Left lung (tissue), 10 donors: ENCODE data around the gene YTHDF1. TPM values are rescaled to one million over a fixed set of nuclear protein-coding genes. Genes with fewer than 3 reads are reported as not detected.

Experiments
- ATAC-seq: fragments of 200-7000 bp; cut with Tn5 transposase; one replicate; pipeline ENCODE4 v1.9.1; 2020; ENCODE audit warnings: moderate library complexity
- DNase-seq, 4 donors: peaks; one replicate each; pipeline ENCODE4 v3.0.0-alpha.2; 2013 to 2020
- H3K27ac ChIP-seq, 2 donors: fragments of 200-600 bp; sonication (generic) in 1 of 2; one replicate each; pipeline versions ENCODE4 v1.5.0 to v1.8.0; 2020 to 2021
- H3K27me3 ChIP-seq, 2 donors: fragments of 200-600 bp; sonication (generic) in 1 of 2; one replicate each; pipeline versions ENCODE4 v1.5.0 to v1.8.0; 2020 to 2021
- H3K36me3 ChIP-seq, 2 donors: fragments of 200-600 bp; sonication (generic) in 1 of 2; one replicate each; pipeline versions ENCODE4 v1.5.0 to v1.8.0; 2020 to 2021
- H3K4me1 ChIP-seq, 2 donors: fragments of 200-600 bp; one replicate each; pipeline ENCODE4 v1.8.0; 2021
- H3K4me3 ChIP-seq, 2 donors: fragments of 200-600 bp; sonication (generic) in 1 of 2; one replicate each; pipeline versions ENCODE4 v1.5.0 to v1.8.0; 2020 to 2021; ENCODE audit warnings: mild to moderate bottlenecking in 1 of 2
- H3K9me3 ChIP-seq, 2 donors: fragments of 200-600 bp; sonication (generic) in 1 of 2; one replicate each; pipeline versions ENCODE4 v1.5.0 to v1.8.0; 2020 to 2021
- CTCF ChIP-seq, 2 donors: fragments of 200-600 bp; sonication (generic) in 1 of 2; IDR thresholded peaks; one replicate each; pipeline versions ENCODE4 v1.5.0 to v1.8.0; 2021; ENCODE audit warnings: antibody characterized with exemption in 2 of 2
- intact Hi-C, 2 donors: fragments of 100-400 bp; cut with DNase I; formaldehyde crosslinking; loops; one replicate each; pipeline versions ENCODE4 v1.11.2 to v1.14.2; 2022
- polyA plus RNA-seq, 6 donors: library from polyadenylated mRNA; unstranded; fragments of 120-200 nt; gene quantifications; one replicate each; pipeline ENCODE4 v1.2.1, GENCODE V29; 2013; ENCODE audit not compliant: insufficient read length in 6 of 6
- total RNA-seq, 2 donors: library from RNA; stranded (reverse); fragmentation: NEBNext Ultra II Directional; extraction: Animal tissue kit (Norgen Biotek cat#: 25700); gene quantifications; one replicate each; pipeline ENCODE4 v1.2.1, GENCODE V29; 2021
- donor health status: DM: no; HTN: yes; CAD: no.
- donor health status: DM: no; HTN: no; CAD: no.

YTHDF1 gene
- total and polyA plus RNA-seq, 8 donors, result 34.3 to 43.3 (median 36.5) TPM

GRCh38 chr20:63154395-63154794, 61.5 kb downstream of the YTHDF1 start:
- Histone ChIP-seq H3K9me3 (no peaks in the 10 kb centered on the region), H3K27ac (no peak overlapping the region), H3K4me3 (no peak overlapping the region), H3K4me1 (no peaks in the 10 kb centered on the region), H3K36me3 (no peaks in the 10 kb centered on the region), H3K27me3 (peaks cover 6 to 86% of the 10 kb centered on the region in 2 donors)
- DNase-seq (no peak), ATAC-seq (no peak)
- TF ChIP-seq CTCF (IDR thresholded peaks at IDR 0.05), result no peak
- intact Hi-C loops, result no loop called here

GRCh38 chr20:63153254-63154221, 62.4 kb downstream of the YTHDF1 start:
- DNase-seq, result no peak
- ATAC-seq, result no peak
- H3K27ac ChIP-seq, result no peak overlapping the region
- H3K4me1 ChIP-seq, result no peaks in the 10 kb centered on the region
- H3K27me3 ChIP-seq, result peaks cover 6 to 89% of the 10 kb centered on the region in 2 donors
- intact Hi-C loops, result no loop called here
- no peaks in the 10 kb centered on the region for H3K9me3 ChIP-seq
- no peaks in the 10 kb centered on the region for H3K36me3 ChIP-seq
- TF ChIP-seq CTCF (IDR thresholded peaks at IDR 0.05), result no peak
- H3K4me3 ChIP-seq, result no peak overlapping the region

- DNase-seq (peak in 1 of 4 donors; percentile 55), ATAC-seq (no peak)
- Histone ChIP-seq H3K27ac (no peak overlapping the region), H3K36me3 (no peaks in the 10 kb centered on the region), H3K4me3 (no peak overlapping the region), H3K9me3 (peaks cover 0 to 9% of the 10 kb centered on the region in 2 donors), H3K27me3 (peaks cover 6 to 88% of the 10 kb centered on the region in 2 donors), H3K4me1 (no peaks in the 10 kb centered on the region)
- intact Hi-C loops, result no loop called here
- TF ChIP-seq CTCF (IDR thresholded peaks at IDR 0.05), result no peak
These were observed 63.3 kb downstream of the YTHDF1 start for GRCh38 chr20:63152322-63153253.

GRCh38 chr20:63151554-63152321, 64.2 kb downstream of the YTHDF1 start:
- no peaks in the 10 kb centered on the region for H3K36me3 ChIP-seq
- H3K27me3 ChIP-seq, result peaks cover 6 to 85% of the 10 kb centered on the region in 2 donors
- intact Hi-C loops, result no loop called here
- H3K4me3 ChIP-seq, result no peak overlapping the region
- DNase-seq (peak in 3 of 4 donors; percentile 8 to 62 (median 42)), ATAC-seq (no peak)
- no peaks in the 10 kb centered on the region for H3K4me1 ChIP-seq
- H3K27ac ChIP-seq, result no peak overlapping the region
- TF ChIP-seq CTCF (IDR thresholded peaks at IDR 0.05), result no peak
- peaks cover 0 to 10% of the 10 kb centered on the region in 2 donors for H3K9me3 ChIP-seq
